Activated CD4-positive, alpha-beta T cell treated with anti-CD3 and anti-CD28 coated beads for 4 hours (primary cell): ENCODE measurements around the gene SLC4A2.

Source experiments
- DNase-seq, 2 donors: peaks; one replicate each; pipeline ENCODE4 v3.0.0-alpha.2; 2020

The SLC4A2 gene

GRCh38 chr7:151117565-151117964 lies 58.2 kb downstream of the SLC4A2 start:
- peak; percentile 25 to 30 for DNase-seq

GRCh38 chr7:151118108-151119054 lies 59.0 kb downstream of the SLC4A2 start:
- DNase-seq, result no peak

GRCh38 chr7:151119055-151119415 lies 59.6 kb downstream of the SLC4A2 start:
- DNase-seq, result no peak

GRCh38 chr7:151119902-151120301 lies 60.5 kb downstream of the SLC4A2 start:
- no peak for DNase-seq

- DNase-seq, result no peak
These were observed 61.5 kb downstream of the SLC4A2 start for GRCh38 chr7:151120896-151121295.

- DNase-seq, result no peak
These were observed 62.2 kb downstream of the SLC4A2 start for GRCh38 chr7:151121380-151122170.

GRCh38 chr7:151122276-151122675 lies 62.9 kb downstream of the SLC4A2 start:
- no peak for DNase-seq

GRCh38 chr7:151122796-151123157 lies 63.4 kb downstream of the SLC4A2 start:
- no peak for DNase-seq

GRCh38 chr7:151123158-151123821 lies 63.9 kb downstream of the SLC4A2 start:
- no peak for DNase-seq

- DNase-seq, result peak; percentile 82 to 86
These were observed 64.6 kb downstream of the SLC4A2 start for GRCh38 chr7:151123822-151124464.

- no peak for DNase-seq
These were observed 65.1 kb downstream of the SLC4A2 start for GRCh38 chr7:151124481-151124880.

- no peak for DNase-seq
These were observed 65.6 kb downstream of the SLC4A2 start for GRCh38 chr7:151124899-151125399.

GRCh38 chr7:151125470-151125845 lies 66.1 kb downstream of the SLC4A2 start:
- no peak for DNase-seq

- no peak for DNase-seq
These were observed 66.6 kb downstream of the SLC4A2 start for GRCh38 chr7:151125846-151126481.
